Mesenchymal stem cell (in vitro differentiated cells and primary cell): Measurements from ENCODE around the gene TMEM106B.

Experiments used
- DNase-seq: peaks from one replicate; pipeline ENCODE4 v3.0.0-alpha.2; 2013
- H2AFZ ChIP-seq: one replicate; pipeline ENCODE4 v1.6.1; 2013; ENCODE audit warnings: low read depth, mild to moderate bottlenecking, control low read depth, inconsistent platforms, low read length, moderate library complexity
- H2AK5ac ChIP-seq: 2 replicates; pipeline ENCODE4 v1.6.1; 2013; ENCODE audit warnings: low read length, moderate library complexity, mild to moderate bottlenecking, inconsistent platforms; ENCODE audit not compliant: severe bottlenecking
- H2BK120ac ChIP-seq: one replicate; pipeline ENCODE4 v1.6.1; 2013; ENCODE audit warnings: low read depth, mild to moderate bottlenecking, inconsistent platforms, low read length, moderate library complexity
- H2BK12ac ChIP-seq, 2 experiments: one replicate each; pipeline ENCODE4 v1.6.1; 2013; ENCODE audit warnings: inconsistent platforms in 2 of 2, low read length in 2 of 2, mild to moderate bottlenecking in 2 of 2, moderate library complexity in 2 of 2, control low read depth in 1 of 2
- H2BK15ac ChIP-seq: one replicate; pipeline ENCODE4 v1.6.1; 2013; ENCODE audit warnings: mild to moderate bottlenecking, low read depth, inconsistent platforms; ENCODE audit not compliant: poor library complexity, severe bottlenecking
- H2BK5ac ChIP-seq: 2 replicates; pipeline ENCODE4 v1.6.1; 2013; ENCODE audit warnings: low read depth, mild to moderate bottlenecking, low read length, control low read depth, inconsistent platforms; ENCODE audit not compliant: poor library complexity, severe bottlenecking
- H3K14ac ChIP-seq, 2 experiments: one replicate each; pipeline ENCODE4 v1.6.1; 2013; ENCODE audit warnings: inconsistent platforms in 2 of 2, low read length in 2 of 2, control low read depth in 1 of 2, mild to moderate bottlenecking in 1 of 2, moderate library complexity in 1 of 2
- H3K18ac ChIP-seq, 2 experiments: one replicate each; pipeline ENCODE4 v1.6.1; 2013; ENCODE audit warnings: inconsistent platforms in 2 of 2, low read length in 2 of 2, control low read depth in 1 of 2, low read depth in 1 of 2, mild to moderate bottlenecking in 1 of 2
- H3K23ac ChIP-seq, 2 experiments: one replicate each; pipeline ENCODE4 v1.6.1; 2013; ENCODE audit warnings: inconsistent platforms in 2 of 2, low read length in 2 of 2, mild to moderate bottlenecking in 2 of 2, moderate library complexity in 2 of 2, control low read depth in 1 of 2
- H3K27ac ChIP-seq: 2 replicates; pipeline ENCODE4 v1.5.1; 2013; ENCODE audit warnings: mild to moderate bottlenecking, moderate library complexity, low read length, control low read depth, inconsistent platforms; ENCODE audit not compliant: poor library complexity, severe bottlenecking
- H3K27me3 ChIP-seq, 2 experiments: 2 replicates each; pipeline versions ENCODE4 v1.6.1 to v1.7.0; 2013; ENCODE audit warnings: low read length in 2 of 2, mild to moderate bottlenecking in 2 of 2, moderate library complexity in 2 of 2, control low read depth in 1 of 2, inconsistent platforms in 1 of 2; ENCODE audit not compliant: control insufficient read depth in 1 of 2, insufficient read depth in 1 of 2
- H3K36me3 ChIP-seq, 2 experiments: 2 replicates each; pipeline versions ENCODE4 v1.6.1 to v1.7.0; 2013; ENCODE audit warnings: low read length in 2 of 2, control low read depth in 1 of 2, inconsistent platforms in 1 of 2, low read depth in 1 of 2, mild to moderate bottlenecking in 1 of 2; ENCODE audit not compliant: insufficient read depth in 2 of 2, control insufficient read depth in 1 of 2
- H3K4ac ChIP-seq, 2 experiments: one replicate each; pipeline ENCODE4 v1.6.1; 2013; ENCODE audit warnings: inconsistent platforms in 2 of 2, low read length in 2 of 2, mild to moderate bottlenecking in 2 of 2, moderate library complexity in 2 of 2, control low read depth in 1 of 2, low read depth in 1 of 2
- H3K4me1 ChIP-seq: 2 replicates; pipeline ENCODE4 v1.6.1; 2013; ENCODE audit warnings: low read depth, low read length, control low read depth; ENCODE audit not compliant: control insufficient read depth, insufficient read depth
- H3K4me2 ChIP-seq: 2 replicates; pipeline ENCODE4 v1.6.1; 2013; ENCODE audit warnings: low read length, mild to moderate bottlenecking, inconsistent platforms; ENCODE audit not compliant: poor library complexity, severe bottlenecking
- H3K4me3 ChIP-seq, 2 experiments: 2 replicates each; pipeline versions ENCODE4 v1.5.1 to v1.7.0; 2013; ENCODE audit warnings: low read length in 2 of 2, mild to moderate bottlenecking in 2 of 2, control low read depth in 1 of 2, low read depth in 1 of 2; ENCODE audit not compliant: insufficient read depth in 1 of 2
- H3K79me1 ChIP-seq: replicated peaks from 2 replicates; pipeline ENCODE4 v1.6.1; 2013; ENCODE audit warnings: mild to moderate bottlenecking, control low read depth, low read length, inconsistent platforms; ENCODE audit not compliant: poor library complexity, severe bottlenecking
- H3K9ac ChIP-seq: 2 replicates; pipeline ENCODE4 v1.7.0; 2013; ENCODE audit warnings: mild to moderate bottlenecking, low read length, moderate library complexity
- H3K9me3 ChIP-seq: 2 replicates; pipeline ENCODE4 v1.7.0; 2013; ENCODE audit warnings: mild to moderate bottlenecking, low read length; ENCODE audit not compliant: control insufficient read depth
- H4K8ac ChIP-seq: one replicate; pipeline ENCODE4 v1.6.1; 2013; ENCODE audit warnings: inconsistent platforms, mild to moderate bottlenecking, low read length, moderate library complexity
- H4K91ac ChIP-seq: one replicate; pipeline ENCODE4 v1.6.1; 2013; ENCODE audit warnings: mild to moderate bottlenecking, low read length, inconsistent platforms
- WGBS: methylation state at CpG from one replicate; pipeline ENCODE4 v1.1.7; 2013; ENCODE audit warnings: mixed read lengths; 5-methylcytosine and 5-hydroxymethylcytosine counted together

Gene TMEM106B

GRCh38 chr7:12250232-12250631 is 39.1 kb downstream of the TMEM106B start:
- Histone ChIP-seq H2AK5ac (no peak overlapping the region), H2BK5ac (no peak overlapping the region), H3K14ac (no peak overlapping the region), H4K8ac (no peak overlapping the region), H3K4me3 (no peak overlapping the region), H3K4me2 (no peak overlapping the region), H3K79me1 (no peaks in the 10 kb centered on the region), H4K91ac (no peak overlapping the region), H3K27me3 (no peaks in the 10 kb centered on the region), H3K4me1 (no peaks in the 10 kb centered on the region), H2BK120ac (no peak overlapping the region), H2AFZ (no peak overlapping the region), H3K9me3 (peaks cover 16% of the 10 kb centered on the region), H3K23ac (no peak overlapping the region), H3K27ac (no peak overlapping the region), H3K18ac (no peak overlapping the region), H3K36me3 (no peaks in the 10 kb centered on the region), H2BK15ac (no peak overlapping the region), H2BK12ac (no peak overlapping the region), H3K4ac (no peak overlapping the region), H3K9ac (no peak overlapping the region)
- DNase-seq = no peak

- Histone ChIP-seq H3K36me3 (no peaks in the 10 kb centered on the region), H3K14ac (no peak overlapping the region), H2BK120ac (no peak overlapping the region), H2BK12ac (no peak overlapping the region), H3K79me1 (no peaks in the 10 kb centered on the region), H3K9ac (no peak overlapping the region), H4K91ac (no peak overlapping the region), H3K18ac (no peak overlapping the region), H3K27me3 (no peaks in the 10 kb centered on the region), H2BK15ac (no peak overlapping the region), H3K4me2 (no peak overlapping the region), H2AFZ (no peak overlapping the region), H2BK5ac (no peak overlapping the region), H3K4ac (no peak overlapping the region), H3K4me3 (no peak overlapping the region), H3K4me1 (no peaks in the 10 kb centered on the region), H3K9me3 (peaks cover 8% of the 10 kb centered on the region), H2AK5ac (no peak overlapping the region), H4K8ac (no peak overlapping the region), H3K27ac (no peak overlapping the region), H3K23ac (no peak overlapping the region)
- DNase-seq = peak; percentile 11
- 87% methylated on average over 1 of the region's 2 CpGs for WGBS
Observed at GRCh38 chr7:12256090-12256489, 45.0 kb downstream of the TMEM106B start.

- Histone ChIP-seq H3K18ac (no peak overlapping the region), H3K9me3 (peaks cover 4% of the 10 kb centered on the region), H3K36me3 (no peaks in the 10 kb centered on the region), H2AFZ (no peak overlapping the region), H3K14ac (no peak overlapping the region), H3K4me3 (peak overlapping the region in 1 of 2 experiments; percentile 37), H3K4me1 (no peaks in the 10 kb centered on the region), H3K9ac (peak overlapping the region; percentile 39), H4K8ac (no peak overlapping the region), H2BK5ac (no peak overlapping the region), H2AK5ac (no peak overlapping the region), H2BK15ac (no peak overlapping the region), H3K27me3 (no peaks in the 10 kb centered on the region), H3K79me1 (no peaks in the 10 kb centered on the region), H2BK120ac (no peak overlapping the region), H3K23ac (no peak overlapping the region), H2BK12ac (no peak overlapping the region), H3K27ac (no peak overlapping the region), H3K4me2 (no peak overlapping the region), H4K91ac (no peak overlapping the region), H3K4ac (no peak overlapping the region)
- 89% methylated on average over 2 of the region's 2 CpGs for WGBS
- DNase-seq = peak; percentile 76
Observed at GRCh38 chr7:12257582-12257981, 46.5 kb downstream of the TMEM106B start.

GRCh38 chr7:12258074-12258473 is 47.0 kb downstream of the TMEM106B start:
- H3K27me3 ChIP-seq = no peaks in the 10 kb centered on the region
- no peak overlapping the region for H2AK5ac ChIP-seq
- peak overlapping the region; percentile 39 for H3K9ac ChIP-seq
- no peaks in the 10 kb centered on the region for H3K4me1 ChIP-seq
- no peak overlapping the region for H3K18ac ChIP-seq
- H3K14ac ChIP-seq = no peak overlapping the region
- H2BK15ac ChIP-seq = no peak overlapping the region
- no peak overlapping the region for H3K4me2 ChIP-seq
- no peak overlapping the region for H3K4ac ChIP-seq
- no peak overlapping the region for H3K27ac ChIP-seq
- H3K4me3 ChIP-seq = no peak overlapping the region
- 96% methylated on average over 4 of the region's 4 CpGs for WGBS
- H2BK120ac ChIP-seq = no peak overlapping the region
- H4K91ac ChIP-seq = no peak overlapping the region
- H2BK12ac ChIP-seq = no peak overlapping the region
- no peak overlapping the region for H2AFZ ChIP-seq
- DNase-seq = no peak
- no peaks in the 10 kb centered on the region for H3K36me3 ChIP-seq
- H2BK5ac ChIP-seq = no peak overlapping the region
- peaks cover 4% of the 10 kb centered on the region for H3K9me3 ChIP-seq
- no peak overlapping the region for H3K23ac ChIP-seq
- no peak overlapping the region for H4K8ac ChIP-seq
- H3K79me1 ChIP-seq = no peaks in the 10 kb centered on the region
